ENCODE results near the gene SERINC5.

DNA sequence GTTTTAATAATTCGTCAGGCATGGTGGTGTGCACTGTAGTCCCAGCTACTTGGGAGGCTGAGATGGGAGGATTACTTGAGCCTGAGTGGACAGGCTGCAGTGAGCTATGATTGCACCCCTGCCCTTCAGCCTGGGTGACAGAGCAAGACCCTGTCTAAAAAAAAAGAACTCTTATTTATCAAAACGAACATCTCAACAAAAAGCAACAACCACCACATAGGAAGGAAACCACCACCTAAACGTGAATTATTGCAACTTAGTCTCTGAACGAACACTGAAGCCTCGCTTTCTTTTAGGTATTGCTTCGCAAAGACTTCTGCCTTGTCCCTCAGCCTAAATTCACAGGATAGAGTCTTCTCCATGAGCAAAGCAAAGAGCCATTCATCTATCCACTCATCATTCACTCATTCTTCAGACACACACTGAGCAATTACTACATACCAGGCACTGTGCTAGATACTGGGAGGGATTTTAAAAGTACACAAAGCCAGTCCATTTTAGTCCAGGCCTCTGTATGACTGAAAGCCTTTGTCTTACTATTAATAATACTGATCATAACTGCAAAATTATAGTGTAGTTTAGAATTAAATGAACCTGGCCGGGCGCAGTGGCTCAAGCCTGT, 163.3 kb downstream of the SERINC5 start:
- TF ChIP-seq, protein P1, sequence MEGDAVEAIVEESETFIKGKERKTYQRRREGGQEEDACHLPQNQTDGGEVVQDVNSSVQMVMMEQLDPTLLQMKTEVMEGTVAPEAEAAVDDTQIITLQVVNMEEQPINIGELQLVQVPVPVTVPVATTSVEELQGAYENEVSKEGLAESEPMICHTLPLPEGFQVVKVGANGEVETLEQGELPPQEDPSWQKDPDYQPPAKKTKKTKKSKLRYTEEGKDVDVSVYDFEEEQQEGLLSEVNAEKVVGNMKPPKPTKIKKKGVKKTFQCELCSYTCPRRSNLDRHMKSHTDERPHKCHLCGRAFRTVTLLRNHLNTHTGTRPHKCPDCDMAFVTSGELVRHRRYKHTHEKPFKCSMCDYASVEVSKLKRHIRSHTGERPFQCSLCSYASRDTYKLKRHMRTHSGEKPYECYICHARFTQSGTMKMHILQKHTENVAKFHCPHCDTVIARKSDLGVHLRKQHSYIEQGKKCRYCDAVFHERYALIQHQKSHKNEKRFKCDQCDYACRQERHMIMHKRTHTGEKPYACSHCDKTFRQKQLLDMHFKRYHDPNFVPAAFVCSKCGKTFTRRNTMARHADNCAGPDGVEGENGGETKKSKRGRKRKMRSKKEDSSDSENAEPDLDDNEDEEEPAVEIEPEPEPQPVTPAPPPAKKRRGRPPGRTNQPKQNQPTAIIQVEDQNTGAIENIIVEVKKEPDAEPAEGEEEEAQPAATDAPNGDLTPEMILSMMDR (IDR thresholded peaks at IDR 0.05), result no peak
- no peak for TF ChIP-seq POLR2A (IDR thresholded peaks at IDR 0.05)

All from testis (tissue), 2 donors.